GM21529 (cell line): ENCODE results near the gene GH2.
"Not testable (repeated sequence)": the region's sequence is repeated elsewhere in the genome, so short reads cannot be mapped to it uniquely, and the experiment has no call there.

Experiments used
- ATAC-seq: cut with Tn5 transposase; IDR thresholded peaks from one replicate; pipeline ENCODE4 v1.9.1; 2021; ENCODE audit not compliant: unreplicated experiment

Gene GH2

GRCh38 chr17:63874693-63875092, 7.1 kb downstream of the GH2 start:
- not testable (repeated sequence) for ATAC-seq

GRCh38 chr17:63874061-63874626, 7.6 kb downstream of the GH2 start:
- not testable (repeated sequence) for ATAC-seq

GRCh38 chr17:63873577-63873976, 8.2 kb downstream of the GH2 start, which contains the start of gene CSH2:
Gene CSH2 (minus strand): TSS chr17:63873677. CDS start chr17:63873614, 63 bp downstream.
- ATAC-seq: not testable (repeated sequence)

GRCh38 chr17:63871646-63872365, 9.9 kb downstream of the GH2 start:
- ATAC-seq: not testable (repeated sequence)

GRCh38 chr17:63870292-63870665, 11.5 kb downstream of the GH2 start:
- ATAC-seq: not testable (repeated sequence)

- not testable (repeated sequence) for ATAC-seq
Measured at GRCh38 chr17:63869491-63870291, 12.1 kb downstream of the GH2 start.

GRCh38 chr17:63866625-63867024, 15.1 kb downstream of the GH2 start:
- ATAC-seq: not testable (repeated sequence)

- no peak for ATAC-seq
Measured at GRCh38 chr17:63859257-63859656, 22.5 kb downstream of the GH2 start.

- not testable (repeated sequence) for ATAC-seq
Measured at GRCh38 chr17:63856425-63856824, 25.3 kb downstream of the GH2 start.

GRCh38 chr17:63855185-63855584, 26.6 kb downstream of the GH2 start:
- no peak for ATAC-seq

GRCh38 chr17:63854709-63855108, 27.0 kb downstream of the GH2 start:
- ATAC-seq: no peak

GRCh38 chr17:63853260-63853659, 28.5 kb downstream of the GH2 start:
- no peak for ATAC-seq

- no peak for ATAC-seq
Measured at GRCh38 chr17:63850401-63850800, 31.3 kb downstream of the GH2 start.

- peak; percentile 79 for ATAC-seq
Measured at GRCh38 chr17:63848834-63849689, 32.7 kb downstream of the GH2 start.

- ATAC-seq: no peak
Measured at GRCh38 chr17:63847525-63848249, 34.1 kb downstream of the GH2 start.

GRCh38 chr17:63845509-63845908, 36.2 kb downstream of the GH2 start:
- no peak for ATAC-seq

GRCh38 chr17:63843910-63844677, 37.6 kb downstream of the GH2 start:
- ATAC-seq: no peak

- ATAC-seq: not testable (repeated sequence)
Measured at GRCh38 chr17:63843387-63843888, 38.3 kb downstream of the GH2 start.
